Stimulated activated CD4-positive, alpha-beta T cell treated with anti-CD3 and anti-CD28 coated beads, Interleukin-15, amount 100 ng/mL, for 24 hours (primary cell): Measurements from ENCODE around the gene ACTR6.
"Not testable (repeated sequence)": the region's sequence is repeated elsewhere in the genome, so short reads cannot be mapped to it uniquely, and the experiment has no call there.

Experiments used
- DNase-seq: peaks from one replicate; pipeline ENCODE4 v3.0.0-alpha.2; 2020

The ACTR6 gene

DNA sequence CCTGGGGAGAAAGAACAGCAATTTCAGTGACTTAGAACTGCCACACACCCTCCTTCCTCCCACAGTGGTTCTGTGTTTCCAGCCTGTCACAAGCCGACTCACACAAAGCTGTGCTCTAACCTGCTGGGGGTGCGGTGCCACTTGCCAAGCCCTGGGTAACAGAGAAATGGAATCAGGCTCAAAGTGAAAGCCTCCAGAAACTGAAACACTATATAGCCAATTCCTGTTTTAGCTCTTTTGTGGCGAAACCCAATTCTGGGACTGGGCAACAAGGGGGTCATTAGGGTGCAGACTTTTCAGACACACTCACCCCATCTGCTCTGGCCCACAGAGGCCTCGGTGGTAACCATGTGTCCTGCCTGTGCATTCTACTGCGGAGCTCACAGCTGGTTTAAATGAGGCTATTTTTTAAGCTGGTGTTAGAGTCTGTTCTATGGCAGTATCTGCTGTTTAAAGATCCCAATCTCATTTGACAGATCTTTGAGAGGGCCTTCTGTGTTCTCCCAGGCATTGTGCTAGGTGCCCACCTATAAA lies 15.2 kb upstream of the ACTR6 start:
- no peak for DNase-seq

DNA sequence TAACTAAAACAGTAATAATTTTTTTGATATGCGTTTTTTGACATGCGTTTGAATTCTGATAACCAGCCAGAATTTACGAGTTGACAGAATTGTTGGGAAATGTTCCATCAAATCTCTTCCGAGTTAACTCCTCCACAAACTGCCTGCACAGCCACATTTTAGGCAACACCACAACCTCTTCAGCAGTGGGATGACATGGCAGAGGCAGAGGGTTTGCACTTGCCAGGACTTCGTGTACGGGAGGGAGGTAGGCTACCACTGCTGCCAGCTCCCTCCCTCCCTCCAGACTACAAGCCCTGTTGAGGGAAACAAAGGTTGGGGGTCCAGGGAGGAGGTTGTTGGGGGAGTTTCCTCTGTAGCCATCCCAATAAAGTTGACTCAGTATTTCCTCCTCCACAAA lies 14.5 kb upstream of the ACTR6 start:
- DNase-seq, result no peak

DNA sequence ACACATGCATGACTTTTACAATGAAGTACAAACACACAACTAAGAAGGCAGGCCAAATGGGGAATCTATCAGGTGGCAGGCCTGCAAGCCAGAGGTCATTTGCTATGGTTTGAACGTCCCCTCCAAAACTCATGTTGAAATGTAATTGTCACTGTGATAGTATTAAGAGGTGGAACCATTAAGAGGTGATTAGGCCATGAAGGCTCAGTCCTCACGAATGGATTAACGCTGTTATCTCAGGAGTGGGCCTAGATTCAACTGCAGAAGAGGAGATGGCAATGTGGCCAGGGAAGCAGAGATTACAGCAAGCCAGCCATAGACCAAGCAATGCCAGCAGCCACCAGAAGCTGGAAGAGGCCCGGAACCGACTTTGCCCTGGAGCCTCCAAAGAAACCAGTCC lies 13.5 kb upstream of the ACTR6 start:
- no peak for DNase-seq

DNA sequence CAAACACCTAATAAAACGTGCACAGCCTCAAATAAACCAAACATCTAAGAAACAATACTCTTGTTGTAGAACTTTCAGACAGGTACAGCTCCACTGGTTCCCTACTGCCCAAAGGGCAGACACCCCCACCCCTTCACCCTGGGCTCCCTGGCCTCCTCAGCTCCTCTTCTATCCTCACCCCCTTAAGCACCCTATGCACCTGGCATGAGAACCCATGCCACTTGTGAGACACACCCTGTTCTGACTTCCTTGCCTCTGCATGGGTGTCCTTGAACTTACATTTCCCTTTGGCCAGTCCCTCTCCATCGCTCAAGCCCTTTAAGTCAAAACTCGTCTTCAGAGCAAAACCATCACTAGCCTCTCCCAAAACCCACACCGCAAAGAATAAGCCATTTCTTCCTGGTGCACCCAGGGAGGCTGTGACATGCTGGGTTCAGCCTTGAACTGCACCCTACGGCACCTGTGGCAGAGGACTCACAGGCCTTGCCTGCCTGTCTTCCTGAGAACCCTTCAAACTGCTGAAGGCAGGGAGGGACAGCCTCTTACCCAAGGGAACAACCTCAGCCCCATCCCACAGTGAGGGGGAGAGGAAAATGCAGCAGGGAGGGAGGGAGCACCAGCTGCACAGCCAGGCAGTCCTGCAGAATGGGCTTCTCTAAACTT lies 12.6 kb upstream of the ACTR6 start:
- no peak for DNase-seq

DNA sequence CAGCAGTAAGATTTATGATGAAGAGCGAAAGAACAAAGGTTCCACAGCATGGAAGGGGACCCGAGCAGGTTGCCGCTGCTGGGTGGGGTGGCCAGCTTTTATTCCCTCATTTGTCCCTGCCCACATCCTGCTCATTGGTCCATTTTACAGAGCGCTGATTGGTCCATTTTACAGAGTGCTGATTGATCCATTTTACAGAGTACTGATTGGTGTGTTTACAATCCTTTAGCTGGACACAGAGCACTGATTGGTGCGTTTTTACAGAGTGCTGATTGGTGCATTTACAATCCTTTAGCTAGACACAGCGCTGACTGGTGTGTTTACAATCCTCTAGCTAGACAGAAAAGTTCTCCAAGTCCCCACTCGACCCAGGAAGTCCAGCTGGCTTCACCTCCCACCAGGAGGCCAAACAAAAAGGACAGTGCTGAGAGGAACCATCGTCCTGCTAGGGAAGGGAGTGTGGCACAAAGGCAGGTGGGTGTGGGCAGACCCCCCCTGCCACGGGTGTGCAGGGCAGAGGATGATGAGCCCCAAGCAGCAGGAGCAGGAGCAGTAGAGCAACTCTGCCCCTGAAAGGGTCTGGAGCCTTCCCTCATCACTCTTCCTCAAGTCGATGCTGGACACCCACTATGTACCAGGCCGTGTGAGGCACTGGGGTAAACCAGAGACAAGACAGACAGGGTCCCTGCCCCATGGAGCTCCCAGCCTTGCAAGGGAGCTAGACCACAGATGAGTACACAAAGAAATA lies 11.6 kb upstream of the ACTR6 start:
- DNase-seq, result not testable (repeated sequence)

DNA sequence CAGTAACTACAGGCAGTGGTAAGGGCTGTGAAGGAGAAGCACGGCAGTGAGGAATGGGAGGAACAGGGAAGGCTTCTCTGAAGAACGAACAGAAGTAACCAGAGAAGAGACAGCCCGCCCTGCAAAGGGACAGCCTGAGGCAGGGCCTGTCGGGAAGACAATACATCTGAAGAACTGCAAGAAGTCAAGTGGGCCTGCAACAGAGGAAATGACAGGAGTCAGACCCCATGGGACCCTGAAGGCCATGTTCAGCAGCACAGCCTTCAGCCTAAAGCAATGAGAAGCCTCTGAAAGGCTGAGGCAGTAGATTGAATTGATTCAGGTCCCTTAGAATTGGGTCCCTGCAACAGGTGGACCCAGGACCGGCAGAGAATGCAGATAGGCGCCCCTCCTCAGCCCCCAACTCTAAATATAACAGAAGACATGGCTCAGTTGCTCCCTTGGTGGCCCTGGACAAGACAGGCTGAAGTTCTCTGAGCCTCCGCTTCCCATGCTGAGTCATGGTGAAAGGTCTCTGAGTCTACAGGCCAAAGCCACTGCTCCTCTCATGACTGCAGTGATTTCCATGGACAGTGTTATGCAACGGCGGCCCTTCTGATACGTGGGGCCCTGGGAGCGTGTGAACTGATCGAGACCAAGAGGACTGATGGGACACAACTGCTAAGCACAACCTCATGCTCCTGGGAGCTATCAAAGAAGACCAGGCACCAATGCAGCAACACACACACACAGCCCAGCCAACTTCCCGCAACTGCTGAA lies 10.8 kb upstream of the ACTR6 start:
- DNase-seq, result no peak

DNA sequence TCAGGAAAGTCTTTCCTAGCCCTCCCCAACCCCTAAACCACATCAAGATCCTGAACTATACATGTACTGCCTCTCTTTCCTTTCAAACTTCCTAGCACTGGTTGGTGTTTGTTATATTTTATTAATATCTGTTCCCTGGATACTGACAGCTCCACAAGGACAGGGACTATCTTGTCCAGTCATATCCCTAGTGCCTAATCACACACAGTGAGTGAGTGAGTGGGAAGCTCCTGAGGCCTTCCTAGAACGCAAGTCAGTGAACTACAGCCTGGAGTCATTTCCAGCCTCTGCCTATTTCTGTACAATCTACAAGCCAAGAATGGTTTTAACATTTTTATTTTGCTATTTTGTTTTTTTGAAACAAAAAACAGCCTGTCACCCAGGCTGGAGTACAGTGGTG lies 7.5 kb upstream of the ACTR6 start:
- DNase-seq, result no peak

DNA sequence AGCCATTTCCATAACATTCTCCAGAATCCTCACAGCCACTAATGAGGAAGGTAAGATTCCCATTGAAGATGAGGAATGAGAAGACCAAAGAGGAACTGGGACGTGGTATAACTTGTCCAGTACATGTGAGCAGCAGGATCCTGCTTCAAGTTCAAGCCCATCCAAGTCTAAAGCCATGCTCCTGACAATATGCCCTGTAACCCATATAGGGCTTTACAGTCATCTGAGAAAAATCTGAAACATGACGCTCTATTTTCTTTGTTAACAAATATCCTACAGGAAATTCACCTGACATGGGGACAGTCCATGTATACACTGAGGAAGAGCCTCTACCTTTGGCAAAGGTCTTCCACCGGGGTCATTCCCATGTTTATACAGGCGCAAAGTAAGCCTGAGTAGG lies 3.1 kb upstream of the ACTR6 start:
- no peak for DNase-seq

DNA sequence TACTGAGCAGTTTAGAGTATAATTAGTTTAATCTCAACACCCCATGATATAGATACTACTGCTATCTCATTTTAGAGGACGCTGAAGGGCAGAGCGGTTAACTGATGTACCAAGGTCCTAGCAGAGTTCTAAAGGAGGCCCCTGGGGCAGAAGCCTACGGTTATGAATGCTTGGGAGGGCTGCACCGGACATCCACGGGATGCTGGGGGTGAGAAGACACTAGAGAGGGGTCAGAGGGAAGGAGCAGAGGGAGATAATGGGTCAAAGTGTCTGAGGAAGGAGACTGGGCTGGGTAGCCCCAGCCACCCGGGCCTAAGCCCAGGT lies 1.6 kb upstream of the ACTR6 start:
- no peak for DNase-seq

DNA sequence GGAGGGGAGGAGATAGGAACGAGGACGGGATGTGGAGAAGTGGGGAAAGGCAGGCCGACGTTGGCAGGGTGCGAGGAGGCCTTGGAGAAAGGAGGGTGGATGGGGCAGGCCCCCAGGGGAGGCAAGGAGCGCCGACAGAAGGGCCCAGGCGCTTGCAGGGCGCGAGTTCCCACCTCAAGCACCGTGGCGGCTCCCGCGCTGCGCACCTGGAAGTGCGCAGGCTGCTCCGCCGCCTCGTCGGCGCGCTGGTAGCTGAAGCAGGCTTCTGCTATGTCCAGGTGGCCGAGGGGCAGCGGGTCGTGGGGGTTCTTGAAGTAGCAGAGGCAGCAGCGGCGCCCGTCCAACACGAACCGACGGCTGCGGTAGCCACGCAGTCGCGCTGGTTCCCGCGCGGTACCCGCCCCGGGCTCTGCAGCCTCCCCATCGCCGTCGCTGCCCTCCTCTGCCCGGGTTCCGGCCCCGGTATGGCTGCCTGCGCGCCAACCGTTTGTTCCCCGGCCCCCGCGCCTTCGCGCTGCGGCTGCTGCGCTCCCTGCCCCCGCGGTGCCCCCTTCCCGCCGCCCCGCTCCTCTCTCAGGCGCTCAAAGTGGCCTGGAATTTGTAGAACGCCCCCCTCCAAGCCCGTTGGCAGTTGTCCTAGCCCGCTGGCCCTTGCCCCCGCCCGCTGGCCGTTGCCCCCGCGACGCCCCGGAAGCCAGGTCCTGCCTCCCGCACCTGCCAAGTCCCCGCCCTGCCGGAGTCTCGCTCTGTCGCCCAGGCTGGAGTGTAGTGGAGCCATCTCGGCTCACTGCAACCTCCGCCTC lies 1.1 kb upstream of the ACTR6 start:
- peak; percentile 87 for DNase-seq

DNA sequence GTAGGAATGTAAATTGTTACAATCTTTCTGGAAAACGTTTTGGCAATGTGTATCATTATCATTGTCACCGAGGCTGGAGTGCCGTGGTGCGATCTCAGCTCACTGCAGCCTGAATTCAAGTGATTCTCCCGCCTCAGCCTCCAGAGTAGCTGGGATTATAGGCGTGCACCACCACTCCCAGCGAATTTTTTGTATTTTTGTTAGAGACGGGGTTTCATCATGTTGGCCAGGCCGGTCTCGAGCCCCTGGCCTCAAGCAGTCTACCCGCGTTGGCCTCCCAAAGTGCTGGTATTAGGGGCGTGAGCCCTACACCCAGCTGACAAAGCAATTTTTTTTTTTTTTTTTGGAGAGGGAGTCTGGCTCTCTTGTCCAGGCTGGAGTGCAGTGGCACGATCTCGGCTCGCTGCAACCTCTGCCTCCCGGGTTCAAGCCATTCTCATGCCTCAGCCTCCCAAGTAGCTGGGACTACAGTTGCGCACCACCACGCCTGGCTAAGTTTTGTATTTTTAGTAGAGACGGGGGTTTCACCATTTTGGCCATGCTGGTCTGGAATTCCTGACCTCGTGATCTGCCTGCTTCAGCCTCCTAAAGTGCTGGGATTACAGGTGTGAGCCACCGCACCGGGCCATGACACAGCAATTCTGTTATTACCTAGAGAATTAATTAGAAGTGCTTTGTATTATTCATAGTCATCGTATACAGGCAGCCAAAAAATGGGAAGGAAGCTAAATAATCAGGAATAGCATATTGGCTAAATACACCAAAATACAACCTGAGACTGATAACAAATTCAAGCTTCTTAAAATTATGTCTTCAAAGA lies 1.2 kb downstream of the ACTR6 start:
- no peak for DNase-seq

DNA sequence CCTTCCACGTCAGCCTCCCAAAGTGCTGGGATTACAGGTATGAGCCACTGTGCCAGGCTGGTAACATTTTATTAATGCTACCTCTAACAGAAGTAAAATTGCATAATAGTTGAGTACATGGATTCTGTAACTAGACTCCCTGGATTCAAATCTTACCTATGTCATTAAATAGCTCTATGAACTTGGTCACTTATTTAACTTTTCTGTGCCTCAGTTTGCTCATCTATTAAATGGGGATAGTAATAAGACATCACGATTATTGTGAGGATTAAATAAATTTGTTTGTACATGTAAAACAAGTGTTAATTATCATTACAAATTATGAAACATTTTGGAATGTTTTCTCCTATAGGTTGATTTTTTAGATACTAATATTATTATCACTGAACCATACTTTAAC lies 6.7 kb downstream of the ACTR6 start:
- no peak for DNase-seq

DNA sequence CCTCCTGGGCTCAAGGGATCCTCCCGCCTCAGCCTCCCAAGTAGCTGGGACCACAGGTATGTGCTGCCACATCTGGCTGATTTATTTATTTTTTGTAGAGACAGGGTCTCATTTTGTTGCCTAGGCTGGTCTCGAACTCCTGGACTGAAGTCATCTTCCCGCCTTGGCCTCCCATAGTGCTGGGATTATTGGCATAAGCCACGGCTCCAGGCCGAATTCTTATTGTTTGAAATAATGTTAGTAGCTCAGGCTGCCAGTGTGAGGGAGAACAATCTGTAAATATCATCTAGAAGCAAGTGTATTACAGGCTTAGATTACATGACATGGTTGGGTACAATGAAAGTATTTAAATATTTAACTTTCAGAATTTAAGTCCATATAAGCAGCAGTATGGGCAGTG lies 8.2 kb downstream of the ACTR6 start:
- DNase-seq, result no peak

DNA sequence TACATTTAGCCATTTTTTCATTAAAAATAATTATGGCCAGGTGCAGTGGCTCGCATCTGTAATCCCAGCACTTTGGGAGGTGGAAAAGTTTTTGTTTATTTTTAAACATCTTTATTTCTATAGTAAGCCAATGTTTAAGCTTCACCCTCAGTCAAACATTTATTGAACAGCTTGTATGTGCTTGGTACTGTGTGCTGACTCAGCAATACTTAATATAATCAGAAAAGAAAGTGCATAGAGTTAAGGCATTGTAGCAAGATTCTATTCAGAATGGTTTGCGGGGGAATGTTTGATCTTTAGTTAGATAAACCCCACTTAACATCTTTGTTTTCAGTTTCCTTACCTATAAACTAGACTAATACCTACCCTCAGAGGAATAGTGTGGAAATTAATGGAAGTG lies 11.1 kb downstream of the ACTR6 start:
- DNase-seq, result no peak

DNA sequence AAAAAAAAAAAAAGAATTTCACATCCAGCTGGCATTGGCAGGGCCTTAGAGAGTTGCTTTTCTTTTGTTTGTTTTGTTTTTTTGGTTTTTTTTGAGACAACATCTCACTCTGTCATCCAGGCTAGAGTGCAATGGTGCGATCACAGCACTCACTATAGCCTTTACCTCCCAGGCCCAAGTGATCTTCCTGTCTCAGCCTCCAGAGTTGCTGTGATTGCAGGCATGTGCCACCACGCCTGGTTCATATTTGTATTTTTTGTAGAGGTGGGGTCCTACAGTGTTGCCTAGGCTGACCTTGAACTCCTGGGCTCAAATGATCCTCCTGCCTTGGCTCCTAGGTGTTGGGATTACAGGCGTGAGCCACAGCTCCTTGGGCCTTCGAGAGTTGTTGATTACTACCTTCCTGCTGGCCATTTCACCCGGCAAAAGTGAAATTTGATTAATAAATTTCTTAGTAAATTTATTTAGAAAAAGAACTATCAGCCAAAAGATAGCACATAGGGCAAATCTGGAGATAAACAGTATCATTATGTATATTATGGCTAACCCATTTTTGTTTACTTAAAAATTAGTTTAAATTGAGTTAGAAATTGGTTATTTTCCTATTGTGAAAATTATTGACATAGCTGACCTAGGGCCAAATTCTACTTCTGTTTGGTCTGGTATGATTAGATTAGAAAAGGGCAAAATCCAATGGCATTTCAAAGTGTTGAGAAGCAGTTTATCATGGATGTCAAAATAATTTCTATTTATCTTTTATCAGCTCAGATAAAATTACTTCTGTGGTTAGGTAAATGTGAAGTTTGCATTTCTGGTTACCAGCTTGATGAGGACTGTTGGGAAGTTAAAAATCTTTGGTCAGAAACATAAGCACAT lies 12.6 kb downstream of the ACTR6 start:
- DNase-seq, result no peak

DNA sequence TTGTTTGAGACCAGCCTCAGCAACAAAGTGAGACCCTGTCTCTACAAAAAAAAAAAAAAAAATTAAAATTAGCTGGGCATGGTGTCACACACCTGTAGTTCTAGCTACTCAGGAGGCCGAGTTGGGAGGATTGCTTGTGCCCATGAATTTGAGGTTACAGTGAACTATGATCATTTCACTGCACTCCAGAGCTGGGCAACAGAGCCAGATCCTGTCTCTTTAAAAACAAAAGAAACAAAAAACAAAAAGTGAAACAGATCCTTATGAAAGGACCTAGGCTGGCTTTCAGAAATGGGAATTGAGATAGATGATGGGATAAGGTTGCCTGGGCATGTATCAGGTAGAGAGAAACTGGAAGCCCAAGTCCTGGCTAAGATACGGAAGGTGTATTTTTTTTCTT lies 13.9 kb downstream of the ACTR6 start:
- no peak for DNase-seq

DNA sequence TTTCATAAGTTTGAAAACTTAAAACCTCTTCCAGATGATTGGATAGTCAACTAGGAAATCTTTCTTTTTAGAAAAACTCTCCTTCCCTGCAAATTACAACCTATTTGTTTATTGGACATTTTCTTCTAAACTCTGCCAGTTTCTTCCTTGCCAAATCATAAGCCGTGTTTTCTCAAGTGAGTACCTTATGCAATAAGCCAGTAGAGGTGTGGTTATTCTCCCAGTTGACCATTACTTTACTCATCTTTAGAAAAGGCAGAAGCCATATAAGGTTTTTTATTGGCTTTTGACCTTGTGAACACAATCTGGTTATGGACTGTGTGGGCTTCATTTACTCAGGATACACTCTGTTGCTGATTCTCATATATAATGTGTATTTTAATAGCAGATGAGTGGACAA lies 14.6 kb downstream of the ACTR6 start:
- no peak for DNase-seq

DNA sequence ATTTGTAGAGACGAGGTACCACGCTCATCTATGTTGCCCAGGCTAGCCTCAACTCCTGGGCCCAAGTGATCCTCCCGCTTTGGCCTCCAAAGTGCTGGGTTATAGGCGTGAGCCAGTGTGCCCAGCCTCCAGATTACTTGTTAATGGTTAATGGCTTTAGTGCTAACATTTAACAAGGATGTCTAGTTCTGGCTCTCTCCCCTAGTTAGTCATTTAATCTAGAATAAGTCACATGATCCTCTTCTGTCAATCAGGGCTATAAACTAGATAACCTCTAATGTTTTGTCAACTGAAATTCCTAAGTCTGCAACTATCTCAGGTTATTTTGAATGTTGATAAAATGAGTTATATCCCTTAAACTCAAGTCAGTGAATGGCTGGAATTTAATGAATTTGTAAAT lies 15.7 kb downstream of the ACTR6 start:
- no peak for DNase-seq

DNA sequence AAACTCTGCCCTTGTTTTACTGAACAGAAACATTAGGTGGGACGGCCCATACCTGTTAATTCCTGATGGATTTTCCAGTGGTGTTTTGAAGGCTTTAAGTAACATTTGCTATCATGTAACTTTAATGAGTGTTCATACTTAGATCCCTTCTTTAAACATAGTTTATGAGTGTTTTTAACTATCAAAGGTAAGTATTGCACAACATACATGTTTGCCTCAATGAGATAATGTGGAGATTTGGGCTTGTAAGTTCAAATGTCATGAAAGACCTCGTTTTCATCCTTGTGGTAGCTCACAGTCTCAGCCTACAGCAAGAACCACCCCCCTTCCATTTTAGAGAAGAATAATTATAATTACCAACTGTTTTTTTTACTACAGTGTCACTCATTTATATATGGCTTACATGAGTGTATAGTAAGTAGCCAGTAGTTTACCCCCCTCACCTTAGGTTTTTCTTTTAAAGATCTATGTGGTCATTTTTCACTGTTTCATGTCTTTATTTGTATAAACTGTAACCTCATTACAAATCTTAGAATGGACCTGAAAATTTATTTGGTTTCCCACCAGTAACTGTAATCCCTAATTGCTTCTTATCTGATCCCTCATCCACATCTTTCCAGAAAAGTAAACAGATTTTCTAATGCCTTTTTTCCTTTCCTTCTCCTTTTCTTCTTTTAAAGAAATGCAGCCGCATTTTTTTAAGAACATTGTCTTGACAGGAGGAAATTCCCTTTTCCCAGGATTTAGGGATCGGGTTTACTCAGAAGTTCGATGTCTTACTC lies 18.9 kb downstream of the ACTR6 start:
- DNase-seq, result no peak

DNA sequence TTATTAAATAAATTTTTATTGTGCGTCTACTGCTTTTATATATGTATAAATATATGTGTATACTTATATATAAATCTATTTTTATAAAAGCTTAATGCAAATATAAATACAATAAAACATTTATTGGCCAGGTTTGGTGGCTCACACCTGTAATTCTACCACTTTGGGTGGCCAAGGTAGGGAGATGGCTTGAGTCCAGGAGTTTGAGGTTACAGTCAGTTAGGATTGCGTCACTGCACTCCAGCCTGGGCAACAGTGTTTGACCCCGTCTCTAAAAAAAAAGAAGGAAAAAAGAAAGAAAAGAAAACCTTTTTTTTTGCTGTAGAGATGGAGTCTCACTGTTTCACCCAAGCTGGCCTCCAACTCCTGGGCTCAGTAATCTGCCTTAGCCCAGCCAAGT lies 20.9 kb downstream of the ACTR6 start:
- DNase-seq, result no peak
